Activated gamma-delta T cell (primary cell): Measurements from ENCODE around the gene BCL7A.
"Not testable (repeated sequence)": the region's sequence is repeated elsewhere in the genome, so short reads cannot be mapped to it uniquely, and the experiment has no call there.

Experiments
- DNase-seq: peaks from one replicate; lab custom pipeline; 2025; lab: John Stamatoyannopoulos, UW
- total RNA-seq, 2 donors: gene quantifications; one replicate each; lab custom pipeline; 2026; lab: John Stamatoyannopoulos, UW

The BCL7A gene
- total RNA-seq = 8.3 to 8.5 reads per million in 2 donors

GRCh38 chr12:122021822-122022392, at the start of gene BCL7A:
BCL7A (plus strand) TSS chr12:122021884; CDS start chr12:122022092, 208 bp downstream.
- DNase-seq = no peak

- no peak for DNase-seq
Measured at GRCh38 chr12:121974026-121974985, 47.4 kb upstream of the BCL7A start.

GRCh38 chr12:121975021-121975420, 46.7 kb upstream of the BCL7A start:
- no peak for DNase-seq

- no peak for DNase-seq
Measured at GRCh38 chr12:121976950-121977349, 44.7 kb upstream of the BCL7A start.

- DNase-seq = no peak
Measured at GRCh38 chr12:121980191-121980891, 41.3 kb upstream of the BCL7A start.

GRCh38 chr12:121980892-121981272, 40.8 kb upstream of the BCL7A start:
- DNase-seq = no peak

GRCh38 chr12:121981456-121981855, 40.2 kb upstream of the BCL7A start:
- no peak for DNase-seq

GRCh38 chr12:121982950-121983349, 38.7 kb upstream of the BCL7A start:
- DNase-seq = no peak

GRCh38 chr12:121983536-121984210, 38.0 kb upstream of the BCL7A start:
- DNase-seq = no peak

GRCh38 chr12:121986489-121987245, 35.0 kb upstream of the BCL7A start:
- DNase-seq = no peak

GRCh38 chr12:121988519-121988918, 33.2 kb upstream of the BCL7A start:
- not testable (repeated sequence) for DNase-seq

GRCh38 chr12:121989276-121990113, 32.2 kb upstream of the BCL7A start:
- DNase-seq = no peak

GRCh38 chr12:121990114-121990647, 31.5 kb upstream of the BCL7A start:
- DNase-seq = no peak

- no peak for DNase-seq
Measured at GRCh38 chr12:121990692-121991603, 30.7 kb upstream of the BCL7A start.

- no peak for DNase-seq
Measured at GRCh38 chr12:121992059-121992879, 29.4 kb upstream of the BCL7A start.

- DNase-seq = no peak
Measured at GRCh38 chr12:121996050-121996944, 25.4 kb upstream of the BCL7A start.
